H1 (cell line): ENCODE measurements around the gene ADAMTS4. TPM values are rescaled to one million over a fixed set of nuclear protein-coding genes. Genes with fewer than 3 reads are reported as not detected.

Experiments
- CTCF ChIA-PET: fragments of 300-600 bp; sonication (Branson Sonifier 250); formaldehyde crosslinking; loops from one replicate; lab custom pipeline; 2021; ENCODE audit not compliant: partially characterized antibody; lab: Charles Lee
- POLR2A ChIA-PET: fragments of 300-600 bp; sonication (Branson Sonifier 250); formaldehyde crosslinking; loops from one replicate; lab custom pipeline; 2021; ENCODE audit warnings: inconsistent platforms; ENCODE audit not compliant: partially characterized antibody; lab: Charles Lee
- DNase-seq, 2 experiments: peaks; one replicate each; pipeline versions ENCODE4 v3.0.0 to v3.0.0-alpha.2; 2010 to 2022; ENCODE audit warnings: low spot score in 2 of 2, low read depth in 1 of 2, mixed read lengths in 1 of 2
- FAIRE-seq: peaks from 2 replicates; lab custom pipeline; 2011; peaks lifted over from hg19 to GRCh38; lab: Jason Lieb, UNC
- H2AFZ ChIP-seq: 2 replicates; pipeline ENCODE4 v1.8.1; 2012; ENCODE audit warnings: low read length, inconsistent platforms
- H2AK5ac ChIP-seq: 2 replicates; pipeline ENCODE4 v1.6.1; 2013; ENCODE audit warnings: low read depth, low read length
- H2BK120ac ChIP-seq: replicated peaks from 2 replicates; pipeline ENCODE3; 2013; ENCODE audit warnings: low read depth, low read length, inconsistent platforms
- H2BK12ac ChIP-seq: 2 replicates; pipeline ENCODE4 v1.6.1; 2013; ENCODE audit warnings: low read depth, low read length
- H2BK15ac ChIP-seq: 2 replicates; pipeline ENCODE4 v1.6.1; 2013; ENCODE audit warnings: low read length
- H2BK20ac ChIP-seq: 2 replicates; pipeline ENCODE4 v1.6.1; 2013; ENCODE audit warnings: low read length
- H2BK5ac ChIP-seq: 2 replicates; pipeline ENCODE4 v1.6.1; 2013; ENCODE audit warnings: low read depth, low read length
- H3K14ac ChIP-seq: 2 replicates; pipeline ENCODE4 v1.6.1; 2013; ENCODE audit warnings: inconsistent platforms; ENCODE audit not compliant: insufficient read length
- H3K18ac ChIP-seq: 2 replicates; pipeline ENCODE4 v1.6.1; 2013; ENCODE audit warnings: low read length; ENCODE audit errors: extremely low read depth
- H3K23ac ChIP-seq: 2 replicates; pipeline ENCODE4 v1.6.1; 2013; ENCODE audit warnings: inconsistent platforms; ENCODE audit not compliant: insufficient read length
- H3K23me2 ChIP-seq: 2 replicates; pipeline ENCODE4 v1.6.1; 2013; ENCODE audit warnings: low read depth, low read length
- H3K27ac ChIP-seq: 2 replicates; pipeline ENCODE4 v1.6.1; 2011; ENCODE audit warnings: low read depth, low read length, inconsistent platforms
- H3K27me3 ChIP-seq, 4 experiments: replicated peaks in 1 of 4; 1 replicate in 1 of 4; 2 replicates in 3 of 4; pipeline versions ENCODE4 v1.6.1 to v1.8.1; 2011 to 2013; ENCODE audit warnings: low read length in 3 of 4, mild to moderate bottlenecking in 3 of 4, inconsistent platforms in 2 of 4, mixed read lengths in 2 of 4, moderate library complexity in 1 of 4; ENCODE audit not compliant: control insufficient read depth in 3 of 4, insufficient read depth in 3 of 4; ENCODE audit errors: extremely low read depth in 1 of 4
- H3K36me3 ChIP-seq, 4 experiments: 2 replicates each; pipeline versions ENCODE4 v1.6.1 to v1.8.1; 2011 to 2013; ENCODE audit warnings: mild to moderate bottlenecking in 4 of 4, low read length in 3 of 4, moderate library complexity in 2 of 4, control low read depth in 1 of 4, inconsistent platforms in 1 of 4; ENCODE audit not compliant: insufficient read depth in 4 of 4, control insufficient read depth in 2 of 4
- H3K4ac ChIP-seq: replicated peaks from 2 replicates; pipeline ENCODE3; 2013; ENCODE audit warnings: low read length, low read depth, mixed read lengths, inconsistent platforms; ENCODE audit not compliant: insufficient read length
- H3K4me1 ChIP-seq, 4 experiments: replicated peaks in 1 of 4; 1 replicate in 1 of 4; 2 replicates in 3 of 4; pipeline versions ENCODE4 v1.6.1 to v1.8.1; 2011 to 2013; ENCODE audit warnings: low read length in 3 of 4, inconsistent platforms in 2 of 4, mixed read lengths in 1 of 4; ENCODE audit not compliant: insufficient read depth in 4 of 4, control insufficient read depth in 3 of 4
- H3K4me2 ChIP-seq, 2 experiments: 2 replicates each; pipeline versions ENCODE4 v1.6.1 to v1.8.1; 2011 to 2013; ENCODE audit warnings: low read depth in 2 of 2, low read length in 2 of 2, control low read depth in 1 of 2, inconsistent platforms in 1 of 2, mild to moderate bottlenecking in 1 of 2; ENCODE audit not compliant: insufficient read depth in 1 of 2
- H3K4me3 ChIP-seq, 4 experiments: fragments of 200-600, 300-600 bp in 1 of 4; sonication (generic), shearing (Covaris generic), sonication (Bioruptor Twin) in 1 of 4; 2 replicates each; pipeline versions ENCODE4 v1.5.1 to v1.8.1; 2011 to 2016; ENCODE audit warnings: low read length in 4 of 4, low read depth in 3 of 4, control low read depth in 2 of 4, inconsistent platforms in 2 of 4, mild to moderate bottlenecking in 2 of 4, mixed read lengths in 1 of 4, moderate library complexity in 1 of 4; ENCODE audit not compliant: insufficient read depth in 2 of 4; ENCODE audit errors: extremely low read depth in 1 of 4
- H3K56ac ChIP-seq: replicated peaks from 2 replicates; pipeline ENCODE3; 2013; ENCODE audit warnings: low read depth, mild to moderate bottlenecking, mixed read lengths, low read length, inconsistent platforms; ENCODE audit not compliant: insufficient read length
- H3K79me1 ChIP-seq: 2 replicates; pipeline ENCODE4 v1.6.1; 2013; ENCODE audit warnings: low read depth, low read length, control low read depth
- H3K79me2 ChIP-seq, 2 experiments: 2 replicates each; pipeline versions ENCODE4 v1.6.1 to v1.8.1; 2012 to 2013; ENCODE audit warnings: low read length in 2 of 2, mild to moderate bottlenecking in 2 of 2, inconsistent platforms in 1 of 2; ENCODE audit not compliant: insufficient read depth in 2 of 2, control insufficient read depth in 1 of 2
- H3K9ac ChIP-seq, 4 experiments: replicated peaks in 1 of 4; 1 replicate in 1 of 4; 2 replicates in 3 of 4; pipeline versions ENCODE4 v1.6.1 to v1.8.1; 2011 to 2013; ENCODE audit warnings: low read depth in 3 of 4, low read length in 3 of 4, control low read depth in 2 of 4, mild to moderate bottlenecking in 2 of 4, moderate library complexity in 2 of 4, inconsistent platforms in 1 of 4; ENCODE audit errors: extremely low read depth in 1 of 4
- H3K9me3 ChIP-seq, 2 experiments: 2 replicates each; pipeline versions ENCODE4 v1.6.1 to v1.8.1; 2012 to 2013; ENCODE audit warnings: mild to moderate bottlenecking in 2 of 2, moderate library complexity in 2 of 2, control low read depth in 1 of 2, inconsistent platforms in 1 of 2, low read depth in 1 of 2, low read length in 1 of 2, mixed read lengths in 1 of 2; ENCODE audit not compliant: insufficient read depth in 2 of 2
- H4K20me1 ChIP-seq, 2 experiments: replicated peaks in 1 of 2; 2 replicates each; pipeline versions ENCODE3 to v1.8.1; 2011 to 2013; ENCODE audit warnings: inconsistent platforms in 2 of 2, low read length in 2 of 2, mild to moderate bottlenecking in 1 of 2; ENCODE audit not compliant: insufficient read depth in 2 of 2, control insufficient read depth in 1 of 2
- H4K5ac ChIP-seq: 2 replicates; pipeline ENCODE4 v1.6.1; 2013; ENCODE audit warnings: low read length, low read depth, mixed read lengths, inconsistent platforms; ENCODE audit not compliant: insufficient read length
- H4K8ac ChIP-seq: 2 replicates; pipeline ENCODE4 v1.8.0; 2013; ENCODE audit warnings: mild to moderate bottlenecking, moderate library complexity, low read length, inconsistent platforms; ENCODE audit not compliant: insufficient read depth; ENCODE audit errors: extremely low read depth
- H4K91ac ChIP-seq: replicated peaks from 2 replicates; pipeline ENCODE3; 2013; ENCODE audit warnings: low read length, mixed read lengths, inconsistent platforms; ENCODE audit not compliant: insufficient read length
- EP300 ChIP-seq, 2 experiments: IDR thresholded peaks; 1 replicate in 1 of 2; 2 replicates in 1 of 2; pipeline ENCODE4 v1.6.1; 2011 to 2012; ENCODE audit warnings: low read depth in 2 of 2, low read length in 2 of 2, mild to moderate bottlenecking in 2 of 2, borderline replicate concordance in 1 of 2, inconsistent platforms in 1 of 2, moderate library complexity in 1 of 2
- GTF2F1 ChIP-seq: IDR thresholded peaks from 2 replicates; pipeline ENCODE4 v1.6.1; 2012; ENCODE audit warnings: low read depth, low read length, improper control_type of control experiment, borderline replicate concordance
- PHF8 ChIP-seq: fragments of 200-600 bp; sonication (generic); conservative IDR thresholded peaks from 2 replicates; pipeline ENCODE4 v1.7.1; 2012; ENCODE audit warnings: low read depth, mild to moderate bottlenecking, inconsistent platforms, low read length, moderate library complexity
- RBBP5 ChIP-seq: IDR thresholded peaks from 2 replicates; pipeline ENCODE4 v1.7.1; 2012; ENCODE audit warnings: low read depth, mild to moderate bottlenecking, inconsistent platforms, low read length, moderate library complexity, borderline replicate concordance
- RXRA ChIP-seq: IDR thresholded peaks from 2 replicates; pipeline ENCODE4 v1.6.1; 2011; ENCODE audit warnings: low read depth, mild to moderate bottlenecking, low read length, moderate library complexity; ENCODE audit not compliant: insufficient read depth
- SP1 ChIP-seq: IDR thresholded peaks from 2 replicates; pipeline ENCODE4 v1.6.1; 2011; ENCODE audit warnings: low read depth, low read length
- SRF ChIP-seq: IDR thresholded peaks from 2 replicates; pipeline ENCODE4 v1.6.1; 2011; ENCODE audit warnings: mild to moderate bottlenecking, low read depth, low read length, moderate library complexity
- WGBS, 2 experiments: shearing (Covaris generic) in 1 of 2; methylation state at CpG; one replicate each; pipeline versions ENCODE4 v1.1.6 to v1.1.7; 2013 to 2015; ENCODE audit warnings: low lambda C conversion rate in 2 of 2, mixed read lengths in 2 of 2, inconsistent platforms in 1 of 2, low coverage in 1 of 2, missing lambda C conversion rate in 1 of 2; ENCODE audit not compliant: insufficient replicate concordance in 2 of 2, insufficient coverage in 1 of 2, insufficient read length in 1 of 2; ENCODE audit errors: extremely low coverage in 1 of 2, missing lambda C conversion rate in 1 of 2; 5-methylcytosine and 5-hydroxymethylcytosine counted together
- polyA plus RNA-seq, 7 experiments: library from polyadenylated mRNA; depleted of rRNA in 3 of 7; stranded (reverse) in 5 of 7; unstranded in 2 of 7; fragments of >200 nt in 5 of 7; fragments of 200-250 nt in 2 of 7; gene quantifications; 1 replicate in 5 of 7; 2 replicates in 1 of 7; 4 replicates in 1 of 7; pipeline versions ENCODE4 v1.2.1 to v1.2.3, GENCODE V29; 2011 to 2013; ENCODE audit warnings: missing spikeins in 2 of 7, mixed read lengths in 2 of 7
- total RNA-seq: library from RNA; stranded (reverse); fragmentation: NEBNext Ultra II Directional; extraction: Animal tissue kit (Norgen Biotek cat#: 25700); gene quantifications from 2 replicates; pipeline ENCODE4 v1.2.1, GENCODE V29; 2021
- TF ChIP-seq, protein P1 (sequence below), 3 experiments: IDR thresholded peaks; 1 replicate in 2 of 3; 2 replicates in 1 of 3; pipeline versions ENCODE4 v1.5.1 to v1.6.1; 2011; ENCODE audit warnings: low read length in 3 of 3, mild to moderate bottlenecking in 3 of 3, inconsistent platforms in 2 of 3, low read depth in 1 of 3, moderate library complexity in 1 of 3; ENCODE audit not compliant: insufficient read depth in 1 of 3; ENCODE audit errors: control extremely low read depth in 1 of 3
- TF ChIP-seq, protein P2 (sequence below): IDR thresholded peaks from 2 replicates; pipeline ENCODE4 v1.6.1; 2012; ENCODE audit warnings: inconsistent platforms

The ADAMTS4 gene
- total and polyA plus RNA-seq, 2 of the 8 experiments (the other 6 are each of a cell fraction or from before 2014, with no cell fraction given) = 4.6 to 7.2 TPM

DNA sequence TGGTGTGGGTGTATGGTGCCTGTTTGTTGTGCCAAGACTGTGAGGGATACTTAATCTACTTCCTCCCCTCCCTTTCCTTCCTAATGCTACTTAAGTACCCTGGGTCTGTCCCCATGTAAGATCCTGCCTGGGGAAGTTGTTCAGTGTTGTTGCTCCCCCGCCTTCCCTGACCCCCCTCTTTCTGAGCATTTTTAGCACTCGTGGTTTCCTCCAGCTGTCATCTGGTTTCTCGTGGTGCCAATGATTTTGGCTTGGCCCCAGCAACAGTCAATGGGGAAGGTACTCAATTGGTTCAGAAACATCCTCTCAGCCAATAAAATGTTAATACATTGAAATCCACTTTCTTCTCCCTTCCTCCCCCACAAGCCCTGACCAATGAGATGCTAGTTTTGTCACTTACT, 13.6 kb downstream of the ADAMTS4 start:
- no peak overlapping the region for H3K56ac ChIP-seq
- H2BK5ac ChIP-seq = no peak overlapping the region
- no peak overlapping the region for H2AFZ ChIP-seq
- H2BK15ac ChIP-seq = no peak overlapping the region
- H3K27me3 ChIP-seq = no peaks in the 10 kb centered on the region
- no peaks in the 10 kb centered on the region; the same call in 1 of the 2 replicates for H3K23me2 ChIP-seq
- no peak for DNase-seq
- WGBS, 2 experiments = 73% methylated on average over 3 of the region's 3 CpGs; no CpG with 5 or more reads in 1 of the 2 experiments
- no peak overlapping the region for H2BK20ac ChIP-seq
- no peak for FAIRE-seq
- H2BK120ac ChIP-seq = no peak overlapping the region
- H3K79me2 ChIP-seq = no peaks in the 10 kb centered on the region
- H3K4me1 ChIP-seq = no peaks in the 10 kb centered on the region
- no peak overlapping the region for H2BK12ac ChIP-seq
- no peak overlapping the region for H2AK5ac ChIP-seq
- no peaks in the 10 kb centered on the region for H4K20me1 ChIP-seq
- H3K27ac ChIP-seq = no peak overlapping the region
- H3K23ac ChIP-seq = no peak overlapping the region
- no peak overlapping the region for H4K91ac ChIP-seq
- H3K79me1 ChIP-seq = no peaks in the 10 kb centered on the region
- no peak overlapping the region for H3K4me3 ChIP-seq
- no peak overlapping the region for H3K4me2 ChIP-seq
- H4K8ac ChIP-seq = no peak overlapping the region
- no peak overlapping the region for H3K9ac ChIP-seq
- no peaks in the 10 kb centered on the region for H3K9me3 ChIP-seq
- no peak overlapping the region for H4K5ac ChIP-seq
- H3K18ac ChIP-seq = no peak overlapping the region
- POLR2A ChIA-PET = no interaction called here
- no peaks in the 10 kb centered on the region for H3K36me3 ChIP-seq
- no peak overlapping the region for H3K14ac ChIP-seq
- CTCF ChIA-PET = interaction anchor here (0.7 kb wide), 1 partner anchor 107 kb away, joined by 3 read pairs; no protein-coding TSS in a partner anchor
- no peak overlapping the region for H3K4ac ChIP-seq
- TF ChIP-seq PHF8 (no peak), SRF (no peak), GTF2F1 (no peak), EP300 (IDR thresholded peaks at IDR 0.05; ENCODE audit: borderline replicate concordance in 1 of 2, low read depth in 2 of 2, low read length in 2 of 2) (no peak), RXRA (no peak), SP1 (no peak), RBBP5 (no peak)
- TF ChIP-seq, protein P1, sequence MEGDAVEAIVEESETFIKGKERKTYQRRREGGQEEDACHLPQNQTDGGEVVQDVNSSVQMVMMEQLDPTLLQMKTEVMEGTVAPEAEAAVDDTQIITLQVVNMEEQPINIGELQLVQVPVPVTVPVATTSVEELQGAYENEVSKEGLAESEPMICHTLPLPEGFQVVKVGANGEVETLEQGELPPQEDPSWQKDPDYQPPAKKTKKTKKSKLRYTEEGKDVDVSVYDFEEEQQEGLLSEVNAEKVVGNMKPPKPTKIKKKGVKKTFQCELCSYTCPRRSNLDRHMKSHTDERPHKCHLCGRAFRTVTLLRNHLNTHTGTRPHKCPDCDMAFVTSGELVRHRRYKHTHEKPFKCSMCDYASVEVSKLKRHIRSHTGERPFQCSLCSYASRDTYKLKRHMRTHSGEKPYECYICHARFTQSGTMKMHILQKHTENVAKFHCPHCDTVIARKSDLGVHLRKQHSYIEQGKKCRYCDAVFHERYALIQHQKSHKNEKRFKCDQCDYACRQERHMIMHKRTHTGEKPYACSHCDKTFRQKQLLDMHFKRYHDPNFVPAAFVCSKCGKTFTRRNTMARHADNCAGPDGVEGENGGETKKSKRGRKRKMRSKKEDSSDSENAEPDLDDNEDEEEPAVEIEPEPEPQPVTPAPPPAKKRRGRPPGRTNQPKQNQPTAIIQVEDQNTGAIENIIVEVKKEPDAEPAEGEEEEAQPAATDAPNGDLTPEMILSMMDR (IDR thresholded peaks at IDR 0.05; ENCODE audit: control extremely low read depth in 1 of 3, insufficient read depth in 1 of 3, low read depth in 1 of 3, low read length in 3 of 3) = no peak
- TF ChIP-seq, protein P2, sequence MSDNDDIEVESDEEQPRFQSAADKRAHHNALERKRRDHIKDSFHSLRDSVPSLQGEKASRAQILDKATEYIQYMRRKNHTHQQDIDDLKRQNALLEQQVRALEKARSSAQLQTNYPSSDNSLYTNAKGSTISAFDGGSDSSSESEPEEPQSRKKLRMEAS = no peak
